Testis (tissue), 3 donors: ENCODE data around the gene OR8S1. TPM values are rescaled to one million over a fixed set of nuclear protein-coding genes. Genes with fewer than 3 reads are reported as not detected.
"Not testable (repeated sequence)": the region's sequence is repeated elsewhere in the genome, so short reads cannot be mapped to it uniquely, and the experiment has no call there.

ENCODE experiments used
- DNase-seq: peaks from one replicate; pipeline ENCODE4 v3.0.0-alpha.2; 2019
- H3K27ac ChIP-seq, 2 donors: fragments of 200-600 bp; sonication (generic); one replicate each; pipeline ENCODE4 v1.5.1; 2019
- H3K27me3 ChIP-seq: fragments of 200-600 bp; sonication (generic); one replicate; pipeline ENCODE4 v1.5.1; 2019
- H3K36me3 ChIP-seq: fragments of 200-600 bp; sonication (generic); one replicate; pipeline ENCODE4 v1.5.1; 2017; ENCODE audit warnings: low read depth; ENCODE audit errors: missing control alignments
- H3K4me1 ChIP-seq: fragments of 200-600 bp; sonication (generic); one replicate; pipeline ENCODE4 v1.5.1; 2019
- H3K4me3 ChIP-seq, 2 donors: fragments of 200-600 bp; sonication (generic); one replicate each; pipeline ENCODE4 v1.5.1; 2017 to 2019
- H3K9me3 ChIP-seq: fragments of 200-600 bp; sonication (generic); one replicate; pipeline ENCODE4 v1.5.1; 2017
- CTCF ChIP-seq, 3 experiments: fragments of 450-650 bp in 2 of 3; fragments of 200-600 bp in 1 of 3; sonication (generic) in 1 of 3; IDR thresholded peaks; one replicate each; pipeline ENCODE4 v1.5.1; 2016 to 2019; ENCODE audit warnings: antibody characterized with exemption in 3 of 3, mild to moderate bottlenecking in 2 of 3, moderate library complexity in 1 of 3
- POLR2A ChIP-seq: fragments of 450-650 bp; IDR thresholded peaks from one replicate; pipeline ENCODE4 v1.6.1; 2017; ENCODE audit warnings: antibody characterized with exemption, mild to moderate bottlenecking, moderate library complexity
- WGBS, 2 donors: methylation state at CpG; one replicate each; pipeline ENCODE4 v1.1.5; 2018; 5-methylcytosine and 5-hydroxymethylcytosine counted together
- intact Hi-C: fragments of 100-400 bp; cut with DNase I; formaldehyde crosslinking; loops from one replicate; pipeline ENCODE4 v1.15.1; 2023; ENCODE audit warnings: low total_unique reads
- polyA plus RNA-seq: library from polyadenylated mRNA; stranded (reverse); fragments of 350-450 nt; fragmentation: Illumina TruSeq; extraction: RNeasy Lipid Tissue Mini Kit (QIAGEN cat#74804); gene quantifications from one replicate; pipeline ENCODE4 v1.2.3, GENCODE V29; 2014; ENCODE audit warnings: low read depth, low replicate concordance; ENCODE audit not compliant: insufficient read depth
- total RNA-seq, 2 donors: library from RNA; depleted of rRNA; stranded (reverse); fragments of >200 nt; gene quantifications; one replicate each; pipeline ENCODE4 v1.2.3, GENCODE V29; 2016

Gene OR8S1
- total and polyA plus RNA-seq, 3 donors from 2014 or later: not detected

GRCh38 chr12:48489012-48489411 is 36.4 kb upstream of the OR8S1 start:
- no peak overlapping the region for H3K27ac ChIP-seq
- no peak overlapping the region for H3K4me3 ChIP-seq
- no peaks in the 10 kb centered on the region for H3K9me3 ChIP-seq
- TF ChIP-seq POLR2A (no peak), CTCF (IDR thresholded peaks at IDR 0.05) (no peak)
- no peaks in the 10 kb centered on the region for H3K27me3 ChIP-seq
- 78 to 81% methylated on average over 2 of the region's 2 CpGs for WGBS, 2 donors
- DNase-seq: no peak
- H3K4me1 ChIP-seq: no peaks in the 10 kb centered on the region
- no peaks in the 10 kb centered on the region for H3K36me3 ChIP-seq
- intact Hi-C loops: no loop called here

- H3K36me3 ChIP-seq, H3K4me1 ChIP-seq, H3K4me3 ChIP-seq, H3K9me3 ChIP-seq, H3K27ac ChIP-seq, intact Hi-C loops, H3K27me3 ChIP-seq, DNase-seq: not testable (repeated sequence)
- 88 to 94% methylated on average over 7 of the region's 7 CpGs for WGBS, 2 donors
These were observed 36.0 kb upstream of the OR8S1 start for GRCh38 chr12:48489456-48489855.

- intact Hi-C loops: not testable (repeated sequence)
- 83% methylated on average over 17 of the region's 32 CpGs; no CpG with 5 or more reads in 1 of the 2 donors for WGBS, 2 donors
These were observed 25.2 kb upstream of the OR8S1 start for GRCh38 chr12:48500281-48500680.

GRCh38 chr12:48506836-48507235 is 18.6 kb upstream of the OR8S1 start:
- H3K9me3 ChIP-seq, H3K4me1 ChIP-seq, DNase-seq, H3K27me3 ChIP-seq, intact Hi-C loops, H3K4me3 ChIP-seq, H3K27ac ChIP-seq, H3K36me3 ChIP-seq: not testable (repeated sequence)
- WGBS, 2 donors: 57 to 58% methylated on average over 2 of the region's 2 CpGs

More at GRCh38 chr12:48500281-48500680, 25.2 kb upstream of the OR8S1 start:
- H3K9me3 ChIP-seq, H3K4me1 ChIP-seq, DNase-seq, H3K27ac ChIP-seq, H3K36me3 ChIP-seq, H3K27me3 ChIP-seq: not testable (repeated sequence)
- peak overlapping the region in 1 of 2 donors; percentile 23 for H3K4me3 ChIP-seq

GRCh38 chr12:48508987-48509386 is 16.4 kb upstream of the OR8S1 start:
- TF ChIP-seq CTCF (IDR thresholded peaks at IDR 0.05): no peak
- TF ChIP-seq POLR2A: no peak
- DNase-seq: no peak
- Histone ChIP-seq H3K27me3 (no peaks in the 10 kb centered on the region), H3K36me3 (no peaks in the 10 kb centered on the region), H3K4me1 (no peaks in the 10 kb centered on the region), H3K9me3 (no peaks in the 10 kb centered on the region), H3K4me3 (no peak overlapping the region), H3K27ac (no peak overlapping the region)
- 79 to 87% methylated on average over 2 of the region's 2 CpGs for WGBS, 2 donors
- intact Hi-C loops: no loop called here

- DNase-seq: no peak
- WGBS, 2 donors: 48 to 65% methylated on average over 1 of the region's 1 CpG
These were observed 15.3 kb upstream of the OR8S1 start for GRCh38 chr12:48510111-48510510.

More at GRCh38 chr12:48510111-48510510, 15.3 kb upstream of the OR8S1 start:
- intact Hi-C loops: no loop called here
- H3K36me3 ChIP-seq: no peaks in the 10 kb centered on the region
- H3K4me3 ChIP-seq: no peak overlapping the region
- H3K9me3 ChIP-seq: no peaks in the 10 kb centered on the region
- H3K4me1 ChIP-seq: no peaks in the 10 kb centered on the region
- no peak overlapping the region for H3K27ac ChIP-seq
- no peak for TF ChIP-seq POLR2A
- no peak for TF ChIP-seq CTCF (IDR thresholded peaks at IDR 0.05)
- H3K27me3 ChIP-seq: no peaks in the 10 kb centered on the region
